ENCODE results near the gene MACROD2. TPM values are rescaled to one million over a fixed set of nuclear protein-coding genes. Genes with fewer than 3 reads are reported as not detected.

Gene MACROD2
- total RNA-seq, 1 donor from 2014 or later: 6.4 TPM

GRCh38 chr20:15045246-15045645, 1049.9 kb downstream of the MACROD2 start:
- Mint-ChIP-seq H3K9me3 (no peaks in the 10 kb centered on the region), H3K4me3 (no peak overlapping the region), H3K27me3 (ENCODE audit: low read depth) (no peaks in the 10 kb centered on the region), H3K36me3 (ENCODE audit: low read depth) (no peaks in the 10 kb centered on the region), H3K4me1 (peaks cover 6% of the 10 kb centered on the region), H3K27ac (ENCODE audit: unreplicated experiment) (no peak overlapping the region)
- no peak for DNase-seq (ENCODE audit: low read depth, low spot score)
- TF ChIP-seq CTCF (conservative IDR thresholded peaks at IDR 0.05): no peak

DNA sequence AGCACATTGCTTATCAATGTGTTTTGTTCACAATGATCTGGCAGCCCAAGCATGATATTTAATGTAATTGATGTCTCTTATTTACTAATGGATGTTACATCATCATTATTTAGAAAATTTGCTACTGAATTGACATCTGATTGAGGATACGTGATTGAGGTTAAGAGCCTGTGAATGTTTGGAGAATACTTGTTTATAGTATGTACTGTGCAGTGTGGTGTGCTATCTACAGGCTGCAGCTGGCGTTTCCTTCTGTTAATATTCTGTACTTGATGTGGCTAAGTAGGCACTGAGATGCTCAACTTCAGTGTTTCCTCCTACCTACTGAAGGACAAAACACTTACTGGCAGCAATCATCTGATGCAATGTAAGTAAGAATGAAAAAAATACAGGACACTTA, 1051.7 kb downstream of the MACROD2 start:
- Mint-ChIP-seq H3K4me1 (peaks cover 6% of the 10 kb centered on the region), H3K27ac (ENCODE audit: unreplicated experiment) (no peak overlapping the region), H3K36me3 (ENCODE audit: low read depth) (no peaks in the 10 kb centered on the region), H3K9me3 (no peaks in the 10 kb centered on the region), H3K27me3 (ENCODE audit: low read depth) (no peaks in the 10 kb centered on the region), H3K4me3 (no peak overlapping the region)
- DNase-seq (ENCODE audit: low read depth, low spot score): no peak
- no peak for TF ChIP-seq CTCF (conservative IDR thresholded peaks at IDR 0.05)

DNA sequence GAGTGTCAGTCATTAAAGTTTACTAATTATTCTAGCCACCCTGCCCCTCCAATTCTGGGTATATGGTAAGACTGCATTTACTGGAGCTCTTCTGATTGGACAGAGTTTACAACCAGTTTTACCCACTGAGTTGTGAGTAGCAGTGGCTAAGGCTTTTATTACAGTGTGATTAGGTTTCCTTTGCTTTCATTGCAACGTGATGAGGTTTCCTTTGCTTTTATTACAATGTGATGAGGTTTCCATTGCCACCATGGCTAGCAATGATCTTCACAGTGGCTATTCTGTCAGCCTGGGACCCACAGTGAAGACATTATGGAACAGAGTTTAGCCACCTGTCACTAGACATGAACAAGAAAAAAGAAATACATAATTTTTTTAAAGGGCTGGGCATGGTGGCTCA, 1052.3 kb downstream of the MACROD2 start:
- Mint-ChIP-seq H3K9me3 (no peaks in the 10 kb centered on the region), H3K4me3 (no peak overlapping the region), H3K27ac (ENCODE audit: unreplicated experiment) (no peak overlapping the region), H3K4me1 (peaks cover 6% of the 10 kb centered on the region), H3K36me3 (ENCODE audit: low read depth) (no peaks in the 10 kb centered on the region), H3K27me3 (ENCODE audit: low read depth) (no peaks in the 10 kb centered on the region)
- DNase-seq (ENCODE audit: low read depth, low spot score): no peak
- TF ChIP-seq CTCF (conservative IDR thresholded peaks at IDR 0.05): no peak

GRCh38 chr20:15056246-15056645, 1060.9 kb downstream of the MACROD2 start:
- H3K27ac Mint-ChIP-seq (ENCODE audit: unreplicated experiment): no peak overlapping the region
- no peak for TF ChIP-seq CTCF (conservative IDR thresholded peaks at IDR 0.05)
- no peaks in the 10 kb centered on the region for H3K27me3 Mint-ChIP-seq (ENCODE audit: low read depth)
- peaks cover 3% of the 10 kb centered on the region for H3K36me3 Mint-ChIP-seq (ENCODE audit: low read depth)
- no peak overlapping the region for H3K4me3 Mint-ChIP-seq
- peaks cover 4% of the 10 kb centered on the region for H3K9me3 Mint-ChIP-seq
- H3K4me1 Mint-ChIP-seq: peaks cover 13% of the 10 kb centered on the region
- no peak for DNase-seq (ENCODE audit: low read depth, low spot score)

DNA sequence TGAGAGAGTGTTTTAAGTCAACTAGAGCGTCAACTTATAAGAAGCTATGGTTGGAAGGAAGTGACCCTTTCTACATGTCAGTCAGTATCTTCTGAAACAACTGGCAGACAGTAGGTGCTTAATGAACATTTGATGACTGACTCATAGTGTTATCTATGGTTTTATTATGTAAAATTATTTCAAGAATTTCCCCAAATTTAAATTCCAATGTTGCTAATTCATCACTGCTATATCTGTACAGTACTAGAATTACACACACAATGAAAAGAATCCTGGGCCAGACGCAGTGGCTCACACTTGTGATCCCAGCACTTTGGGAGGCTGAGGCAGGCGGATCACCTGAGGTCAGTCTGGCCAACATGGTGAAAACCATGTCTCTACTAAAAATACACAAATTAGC, 1063.5 kb downstream of the MACROD2 start:
- no peaks in the 10 kb centered on the region for H3K36me3 Mint-ChIP-seq (ENCODE audit: low read depth)

More for the DNA sequence above, 1063.5 kb downstream of the MACROD2 start:
- Mint-ChIP-seq H3K4me1 (peaks cover 16% of the 10 kb centered on the region), H3K27ac (ENCODE audit: unreplicated experiment) (no peak overlapping the region), H3K9me3 (peaks cover 3% of the 10 kb centered on the region), H3K4me3 (no peak overlapping the region), H3K27me3 (ENCODE audit: low read depth) (no peaks in the 10 kb centered on the region)
- no peak for DNase-seq (ENCODE audit: low read depth, low spot score)
- TF ChIP-seq CTCF (conservative IDR thresholded peaks at IDR 0.05): no peak

Measured in neural crest cell (in vitro differentiated cells).